HT1080 (cell line): ENCODE results near the gene IGLL1. TPM values are rescaled to one million over a fixed set of nuclear protein-coding genes. Genes with fewer than 3 reads are reported as not detected.
"Not testable (repeated sequence)": the region's sequence is repeated elsewhere in the genome, so short reads cannot be mapped to it uniquely, and the experiment has no call there.

Experiments used
- DNase-seq: peaks from one replicate; pipeline ENCODE4 v3.0.0-alpha.2; 2015; ENCODE audit warnings: low read depth
- polyA plus RNA-seq, 2 experiments: library from polyadenylated mRNA; depleted of rRNA; stranded (reverse); fragments of >200 nt; gene quantifications; 2 replicates each; pipeline ENCODE4 v1.2.3, GENCODE V29; 2015
- total RNA-seq: library from RNA; depleted of rRNA; stranded (reverse); fragments of >200 nt; shearing (Covaris generic); gene quantifications from 2 replicates; pipeline ENCODE4 v1.2.3, GENCODE V29; 2014; rRNA removed

IGLL1 gene
- not detected in 2 replicates for total RNA-seq
- not detected in 2 replicates for polyA plus RNA-seq (2015; cell fraction: cytosol; rRNA removed)
- not detected in 2 replicates for polyA plus RNA-seq (2015; cell fraction: nucleus; rRNA removed)

- no peak for DNase-seq
Measured at GRCh38 chr22:23579870-23580575, at the start of gene IGLL1. TSS of gene IGLL1 (minus strand) at chr22:23580290. CDS start at chr22:23580190, 100 bp downstream.

- DNase-seq = not testable (repeated sequence)
Measured at GRCh38 chr22:23628056-23628743, 48.1 kb upstream of the IGLL1 start.

- peak; percentile 39 for DNase-seq
Measured at GRCh38 chr22:23627401-23628055, 47.4 kb upstream of the IGLL1 start.

- DNase-seq = no peak
Measured at GRCh38 chr22:23626286-23626975, 46.3 kb upstream of the IGLL1 start.

GRCh38 chr22:23622634-23623033, 42.5 kb upstream of the IGLL1 start:
- DNase-seq = no peak

GRCh38 chr22:23621916-23622315, 41.8 kb upstream of the IGLL1 start:
- not testable (repeated sequence) for DNase-seq

- no peak for DNase-seq
Measured at GRCh38 chr22:23621082-23621780, 41.1 kb upstream of the IGLL1 start.

GRCh38 chr22:23613193-23613972, 33.3 kb upstream of the IGLL1 start:
- DNase-seq = no peak

- DNase-seq = no peak
Measured at GRCh38 chr22:23609983-23610781, 30.1 kb upstream of the IGLL1 start.

- DNase-seq = peak; percentile 18
Measured at GRCh38 chr22:23608583-23608982, 28.5 kb upstream of the IGLL1 start.

GRCh38 chr22:23606204-23607131, 26.4 kb upstream of the IGLL1 start:
- DNase-seq = no peak

- DNase-seq = no peak
Measured at GRCh38 chr22:23604939-23605712, 25.0 kb upstream of the IGLL1 start.

- no peak for DNase-seq
Measured at GRCh38 chr22:23603266-23603665, 23.2 kb upstream of the IGLL1 start.

- no peak for DNase-seq
Measured at GRCh38 chr22:23598805-23599518, 18.9 kb upstream of the IGLL1 start.

- not testable (repeated sequence) for DNase-seq
Measured at GRCh38 chr22:23597576-23598268, 17.6 kb upstream of the IGLL1 start.

GRCh38 chr22:23595904-23596303, 15.8 kb upstream of the IGLL1 start:
- DNase-seq = not testable (repeated sequence)
